Skeletal muscle tissue (tissue), 4 donors: Measurements from ENCODE around the gene GPX4. TPM values are rescaled to one million over a fixed set of nuclear protein-coding genes. Genes with fewer than 3 reads are reported as not detected.

Source experiments
- H3K27ac ChIP-seq: one replicate; pipeline ENCODE4 v1.7.0; 2013; ENCODE audit warnings: mild to moderate bottlenecking, low read depth, low read length, inconsistent platforms
- H3K27me3 ChIP-seq, 3 donors: one replicate each; pipeline ENCODE4 v1.7.0; 2013; ENCODE audit warnings: low read length in 3 of 3; ENCODE audit not compliant: control insufficient read depth in 3 of 3, insufficient read depth in 3 of 3
- H3K36me3 ChIP-seq, 3 donors: one replicate each; pipeline ENCODE4 v1.7.0; 2013; ENCODE audit warnings: low read length in 3 of 3; ENCODE audit not compliant: control insufficient read depth in 3 of 3, insufficient read depth in 3 of 3
- H3K4me1 ChIP-seq, 3 donors: one replicate each; pipeline ENCODE4 v1.7.0; 2013; ENCODE audit warnings: low read length in 3 of 3, mild to moderate bottlenecking in 3 of 3; ENCODE audit not compliant: control insufficient read depth in 3 of 3, insufficient read depth in 3 of 3
- H3K4me3 ChIP-seq, 3 donors: one replicate each; pipeline ENCODE4 v1.7.0; 2013; ENCODE audit warnings: low read length in 3 of 3
- H3K9ac ChIP-seq, 3 donors: one replicate each; pipeline ENCODE4 v1.7.0; 2013; ENCODE audit warnings: low read length in 3 of 3, mild to moderate bottlenecking in 3 of 3, moderate library complexity in 2 of 3, low read depth in 1 of 3
- H3K9me3 ChIP-seq, 3 donors: one replicate each; pipeline ENCODE4 v1.7.0; 2013; ENCODE audit warnings: low read length in 3 of 3; ENCODE audit not compliant: control insufficient read depth in 3 of 3
- total RNA-seq: library from RNA; depleted of rRNA; stranded (reverse); fragments of >200 nt; gene quantifications from one replicate; pipeline ENCODE4 v1.2.3, GENCODE V29; 2014
- donor health status: Osteomylitis.

The GPX4 gene
- total RNA-seq, 1 donor from 2014 or later: 139 TPM

GRCh38 chr19:1091544-1092175, 12.1 kb upstream of the GPX4 start:
- H3K4me3 ChIP-seq: no peak overlapping the region
- H3K4me1 ChIP-seq: peaks cover 19 to 33% (median 25%) of the 10 kb centered on the region in 3 donors
- peaks cover 22 to 27% (median 26%) of the 10 kb centered on the region in 3 donors for H3K36me3 ChIP-seq
- H3K27me3 ChIP-seq: no peaks in the 10 kb centered on the region
- no peak overlapping the region for H3K27ac ChIP-seq
- H3K9ac ChIP-seq: no peak overlapping the region
- H3K9me3 ChIP-seq: no peaks in the 10 kb centered on the region

- H3K9ac ChIP-seq: peak overlapping the region in 1 of 3 donors; percentile 91
- no peak overlapping the region for H3K27ac ChIP-seq
- H3K36me3 ChIP-seq: peaks cover 16 to 26% (median 23%) of the 10 kb centered on the region in 3 donors
- H3K4me1 ChIP-seq: peaks cover 19 to 35% (median 22%) of the 10 kb centered on the region in 3 donors
- H3K4me3 ChIP-seq: no peak overlapping the region
- H3K27me3 ChIP-seq: no peaks in the 10 kb centered on the region
- no peaks in the 10 kb centered on the region for H3K9me3 ChIP-seq
These were observed 10.5 kb upstream of the GPX4 start for GRCh38 chr19:1093330-1093729.

- H3K27ac ChIP-seq: no peak overlapping the region
These were observed 9.8 kb upstream of the GPX4 start for GRCh38 chr19:1093811-1094553.

GRCh38 chr19:1094655-1094977, 9.2 kb upstream of the GPX4 start:
- Histone ChIP-seq H3K9ac (peak overlapping the region; percentile 85 to 91 (median 91)), H3K9me3 (no peaks in the 10 kb centered on the region), H3K36me3 (peaks cover 14 to 15% (median 15%) of the 10 kb centered on the region in 3 donors), H3K4me3 (peak overlapping the region; percentile 83 to 87 (median 87)), H3K4me1 (peaks cover 28 to 36% (median 28%) of the 10 kb centered on the region in 3 donors), H3K27ac (peak overlapping the region; percentile 58), H3K27me3 (no peaks in the 10 kb centered on the region)

More at GRCh38 chr19:1093811-1094553, 9.8 kb upstream of the GPX4 start:
- Histone ChIP-seq H3K36me3 (peaks cover 14 to 20% (median 16%) of the 10 kb centered on the region in 3 donors), H3K27me3 (no peaks in the 10 kb centered on the region), H3K9me3 (no peaks in the 10 kb centered on the region), H3K4me3 (peak overlapping the region; percentile 83 to 87 (median 87)), H3K9ac (peak overlapping the region; percentile 85 to 91 (median 91)), H3K4me1 (peaks cover 25 to 35% (median 28%) of the 10 kb centered on the region in 3 donors)

GRCh38 chr19:1094978-1095701, 8.7 kb upstream of the GPX4 start, which contains the start of gene POLR2E:
TSS of gene POLR2E (minus strand) at chr19:1095375. CDS start at chr19:1095315, 60 bp downstream.
- peaks cover 14 to 15% (median 15%) of the 10 kb centered on the region in 3 donors for H3K36me3 ChIP-seq
- no peaks in the 10 kb centered on the region for H3K27me3 ChIP-seq
- peak within 1 kb of the TSS; percentile 85 to 91 (median 91) for H3K9ac ChIP-seq
- peak within 1 kb of the TSS; percentile 58 for H3K27ac ChIP-seq
- peak within 1 kb of the TSS; percentile 83 to 87 (median 87) for H3K4me3 ChIP-seq
- peaks cover 28 to 39% (median 31%) of the 10 kb centered on the region in 3 donors for H3K4me1 ChIP-seq
- H3K9me3 ChIP-seq: no peaks in the 10 kb centered on the region

- no peak overlapping the region for H3K4me3 ChIP-seq
- no peaks in the 10 kb centered on the region for H3K9me3 ChIP-seq
- no peaks in the 10 kb centered on the region for H3K27me3 ChIP-seq
- H3K27ac ChIP-seq: peak overlapping the region; percentile 25
- H3K36me3 ChIP-seq: peaks cover 3% of the 10 kb centered on the region in 3 donors
- H3K4me1 ChIP-seq: peaks cover 43 to 57% (median 45%) of the 10 kb centered on the region in 3 donors
- H3K9ac ChIP-seq: peak overlapping the region in 1 of 3 donors; percentile 10
These were observed 6.0 kb upstream of the GPX4 start for GRCh38 chr19:1097810-1098176.

GRCh38 chr19:1098177-1099051, 5.4 kb upstream of the GPX4 start:
- Histone ChIP-seq H3K27ac (peak overlapping the region; percentile 58), H3K9me3 (no peaks in the 10 kb centered on the region), H3K27me3 (no peaks in the 10 kb centered on the region), H3K4me3 (no peak overlapping the region), H3K36me3 (peaks cover 3% of the 10 kb centered on the region in 3 donors), H3K9ac (peak overlapping the region in 1 of 3 donors; percentile 10), H3K4me1 (peaks cover 48 to 62% (median 50%) of the 10 kb centered on the region in 3 donors)

- H3K36me3 ChIP-seq: peaks cover 2 to 4% (median 3%) of the 10 kb centered on the region in 3 donors
- peak overlapping the region in 2 of 3 donors; percentile 45 to 68 for H3K9ac ChIP-seq
- H3K9me3 ChIP-seq: no peaks in the 10 kb centered on the region
- no peaks in the 10 kb centered on the region for H3K27me3 ChIP-seq
- peaks cover 41 to 60% (median 44%) of the 10 kb centered on the region in 3 donors for H3K4me1 ChIP-seq
- peak overlapping the region; percentile 98 for H3K27ac ChIP-seq
- peak overlapping the region in 2 of 3 donors; percentile 41 to 60 for H3K4me3 ChIP-seq
These were observed 2.5 kb upstream of the GPX4 start for GRCh38 chr19:1101337-1101698.
